K562 (cell line): Measurements from ENCODE around the gene TMSB10. TPM values are rescaled to one million over a fixed set of nuclear protein-coding genes. Genes with fewer than 3 reads are reported as not detected.

ENCODE experiments used
- ATAC-seq: fragments of 200-7000 bp; cut with Tn5 transposase; 3 replicates; pipeline ENCODE4 v1.9.1; 2020; ENCODE audit warnings: moderate library complexity
- BruUV-seq: library from RNA; stranded (reverse); fragments of 400-500 nt; replicated peaks from 2 replicates; lab custom pipeline; 2021; lab: Mats Ljungman, UMichigan
- CTCF ChIA-PET: fragments of 300-600 bp; formaldehyde crosslinking; extraction: SDS; loops from one replicate; lab custom pipeline; 2021; ENCODE audit warnings: low intra/inter-chr PET ratio; lab: Yijun Ruan, JAX
- POLR2A ChIA-PET: fragments of 300-600, 350-650 bp; sonication (Branson Sonifier 250); formaldehyde crosslinking; extraction: SDS; loops from one replicate; lab custom pipeline; 2021; ENCODE audit warnings: antibody characterized with exemption, inconsistent platforms; lab: Yijun Ruan, JAX
- DNase-seq, 4 experiments: peaks; one replicate each; pipeline versions ENCODE4 v3.0.0 to v3.0.0-alpha.2; 2011 to 2018; ENCODE audit warnings: low spot score in 3 of 4, mixed read lengths in 3 of 4; ENCODE audit errors: extremely low read depth in 1 of 4
- FAIRE-seq: peaks from 2 replicates; lab custom pipeline; 2011; peaks lifted over from hg19 to GRCh38; lab: Jason Lieb, UNC
- H2AFZ ChIP-seq: 2 replicates; pipeline ENCODE4 v1.6.0; 2011; ENCODE audit warnings: low read depth, low read length, control low read depth, inconsistent platforms
- H3K27ac ChIP-seq: fragments of 200-600 bp; 3 replicates; pipeline ENCODE4 v1.8.0; 2011; ENCODE audit warnings: low read depth, mild to moderate bottlenecking, control low read depth, inconsistent platforms, low read length, moderate library complexity, mixed read lengths; ENCODE audit errors: extremely low read depth
- H3K27me3 ChIP-seq, 2 experiments: fragments of 300-600 bp in 1 of 2; 2 replicates in 1 of 2; 3 replicates in 1 of 2; pipeline versions ENCODE4 v1.6.0 to v1.8.0; 2011; ENCODE audit warnings: inconsistent platforms in 2 of 2, low read length in 2 of 2, mild to moderate bottlenecking in 1 of 2, mixed read lengths in 1 of 2, moderate library complexity in 1 of 2; ENCODE audit not compliant: control insufficient read depth in 2 of 2, insufficient read depth in 2 of 2
- H3K36me3 ChIP-seq: fragments of 300-600 bp; 3 replicates; pipeline ENCODE4 v1.8.0; 2011; ENCODE audit warnings: mild to moderate bottlenecking, low read length, inconsistent platforms; ENCODE audit not compliant: control insufficient read depth, insufficient read depth
- H3K4me1 ChIP-seq, 2 experiments: fragments of 200-600 bp in 1 of 2; replicated peaks in 1 of 2; 2 replicates in 1 of 2; 3 replicates in 1 of 2; pipeline versions ENCODE4 v1.5.1 to v1.8.0; 2011; ENCODE audit warnings: inconsistent platforms in 2 of 2, low read length in 2 of 2, mild to moderate bottlenecking in 1 of 2, mixed read lengths in 1 of 2, moderate library complexity in 1 of 2; ENCODE audit not compliant: control insufficient read depth in 2 of 2, insufficient read depth in 2 of 2
- H3K4me2 ChIP-seq: 2 replicates; pipeline ENCODE4 v1.6.1; 2011; ENCODE audit warnings: low read length, control low read depth, inconsistent platforms, mixed read lengths; ENCODE audit not compliant: insufficient read depth
- H3K4me3 ChIP-seq: fragments of 200-600 bp; sonication (generic), shearing (Covaris generic); 2 replicates; pipeline ENCODE4 v1.5.1; 2016; ENCODE audit warnings: control low read depth, inconsistent platforms
- H3K79me2 ChIP-seq: fragments of 200-600 bp; 3 replicates; pipeline ENCODE4 v1.8.0; 2011; ENCODE audit warnings: low read length, inconsistent platforms; ENCODE audit not compliant: control insufficient read depth, insufficient read depth
- H3K9ac ChIP-seq, 2 experiments: 2 replicates each; pipeline versions ENCODE4 v1.6.0 to v1.6.1; 2011; ENCODE audit warnings: low read depth in 2 of 2, low read length in 2 of 2, control low read depth in 1 of 2, inconsistent platforms in 1 of 2, mild to moderate bottlenecking in 1 of 2, mixed read lengths in 1 of 2; ENCODE audit not compliant: insufficient read depth in 1 of 2
- H3K9me1 ChIP-seq: one replicate; pipeline ENCODE4 v1.6.0; 2011; ENCODE audit warnings: inconsistent platforms, mild to moderate bottlenecking, low read length, moderate library complexity; ENCODE audit not compliant: control insufficient read depth, insufficient read depth
- H3K9me3 ChIP-seq: replicated peaks from 2 replicates; pipeline ENCODE4 v1.5.1; 2011; ENCODE audit warnings: low read depth, low read length, inconsistent platforms; ENCODE audit not compliant: control insufficient read depth, insufficient read depth
- H4K20me1 ChIP-seq: replicated peaks from 2 replicates; pipeline ENCODE4 v1.6.1; 2011; ENCODE audit warnings: low read length, inconsistent platforms, mixed read lengths; ENCODE audit not compliant: control insufficient read depth, insufficient read depth
- ARID1B ChIP-seq: fragments of 450-650 bp; IDR thresholded peaks from 2 replicates; pipeline ENCODE4 v1.6.1; 2016; ENCODE audit warnings: antibody characterized with exemption, mild to moderate bottlenecking, inconsistent platforms
- CTCF ChIP-seq, 3 experiments: IDR thresholded peaks in 2 of 3; conservative IDR thresholded peaks in 1 of 3; 2 replicates each; pipeline ENCODE4 v1.5.1; 2011 to 2012; ENCODE audit warnings: low read length in 3 of 3, mild to moderate bottlenecking in 3 of 3, control low read depth in 2 of 3, improper control_type of control experiment in 1 of 3, inconsistent platforms in 1 of 3, low read depth in 1 of 3, mixed read lengths in 1 of 3, moderate library complexity in 1 of 3; ENCODE audit not compliant: insufficient read depth in 2 of 3
- GTF2A2 ChIP-seq: IDR thresholded peaks from 2 replicates; pipeline ENCODE4 v1.6.1; 2016; ENCODE audit warnings: mild to moderate bottlenecking, missing genetic modification characterization, missing compliant biosample characterization
- JUND ChIP-seq, 2 experiments: IDR thresholded peaks; 2 replicates in 1 of 2; 3 replicates in 1 of 2; pipeline ENCODE4 v1.6.1; 2011; ENCODE audit warnings: borderline replicate concordance in 2 of 2, low read depth in 2 of 2, low read length in 2 of 2, improper control_type of control experiment in 1 of 2, missing biosample characterization in 1 of 2, missing genetic modification characterization in 1 of 2, missing genetic modification reagents in 1 of 2
- KAT7 ChIP-seq: sonication (generic); formaldehyde crosslinking; IDR thresholded peaks from 2 replicates; pipeline ENCODE4 v1.8.0; 2022; ENCODE audit warnings: missing genetic modification reagents, mild to moderate bottlenecking, borderline replicate concordance
- LARP7 ChIP-seq: fragments of 450-650 bp; IDR thresholded peaks from 2 replicates; pipeline ENCODE4 v1.6.1; 2016
- MYC ChIP-seq, 2 experiments: fragments of 250-450 bp in 1 of 2; sonication (Bioruptor Pico) in 1 of 2; IDR thresholded peaks; 2 replicates each; pipeline versions ENCODE4 v1.5.1 to v1.6.1; 2012 to 2021; ENCODE audit warnings: low read depth in 2 of 2, borderline replicate concordance in 1 of 2, improper control_type of control experiment in 1 of 2, low read length in 1 of 2, mild to moderate bottlenecking in 1 of 2, moderate library complexity in 1 of 2
- PHB ChIP-seq: fragments of 250-450 bp; sonication (Bioruptor Pico); IDR thresholded peaks from 2 replicates; pipeline ENCODE4 v1.5.0; 2021
- PHB2 ChIP-seq: fragments of 450-650 bp; IDR thresholded peaks from 2 replicates; pipeline ENCODE4 v1.6.1; 2017; ENCODE audit warnings: low read depth
- POLR2A ChIP-seq: fragments of 450-650 bp; conservative IDR thresholded peaks from 2 replicates; pipeline ENCODE4 v1.6.1; 2016
- POLR2AphosphoS2 ChIP-seq: IDR thresholded peaks from 2 replicates; pipeline ENCODE4 v1.6.1; 2012; ENCODE audit warnings: low read length, improper control_type of control experiment
- SNIP1 ChIP-seq: fragments of 450-650 bp; IDR thresholded peaks from 2 replicates; pipeline ENCODE4 v1.7.1; 2017; ENCODE audit warnings: low read depth, mild to moderate bottlenecking
- ZNF586 ChIP-seq: fragments of 450-650 bp; formaldehyde crosslinking; conservative IDR thresholded peaks from 2 replicates; pipeline ENCODE4 v1.4.0; 2020; ENCODE audit warnings: mild to moderate bottlenecking, moderate library complexity
- ZNF766 ChIP-seq: fragments of 200-800 bp; sonication (Bioruptor generic); conservative IDR thresholded peaks from 2 replicates; pipeline ENCODE4 v1.6.1; 2016; ENCODE audit warnings: missing genetic modification characterization, missing compliant biosample characterization
- WGBS: fragments of 100-300 bp; shearing (Covaris generic); methylation state at CpG from one replicate; pipeline ENCODE4 v1.1.6; 2016; ENCODE audit warnings: low coverage, mixed read lengths; ENCODE audit not compliant: insufficient coverage; ENCODE audit errors: missing lambda C conversion rate; 5-methylcytosine and 5-hydroxymethylcytosine counted together
- in situ Hi-C: fragments of 300-500 bp; cut with MboI; formaldehyde crosslinking; loops from 4 replicates; pipeline ENCODE4 v1.15.0; 2018; ENCODE audit warnings: inconsistent platforms, mixed read lengths
- intact Hi-C: fragments of 100-400 bp; cut with micrococcal nuclease; formaldehyde crosslinking; loops from 2 replicates; pipeline ENCODE4 v1.14.2; 2022
- polyA plus RNA-seq, 8 experiments: library from polyadenylated mRNA; depleted of rRNA in 4 of 8; stranded (reverse) in 5 of 8; unstranded in 3 of 8; fragments of >200 nt; fragmentation: Nextera tagmentation in 2 of 8; fragmentation: Illumina TruSeq in 1 of 8; extraction: Ambion mirVana in 2 of 8; extraction: Trizol in 1 of 8; gene quantifications; 2 replicates each; pipeline versions ENCODE4 v1.2.1 to v1.2.3, GENCODE V29; 2011 to 2014; ENCODE audit warnings: inconsistent platforms in 1 of 8, missing spikeins in 1 of 8
- total RNA-seq, 7 experiments: library from RNA; depleted of rRNA in 6 of 7; stranded (reverse); fragments of >200 nt in 6 of 7; fragmentation: Illumina TruSeq in 2 of 7; extraction: Trizol in 2 of 7; gene quantifications; 2 replicates each; pipeline versions ENCODE4 v1.2.1 to v1.2.3, GENCODE V29; 2011 to 2021; ENCODE audit warnings: low replicate concordance in 1 of 7

Gene TMSB10
- total and polyA plus RNA-seq, 9 of the 15 experiments (the other 6 are each of a cell fraction or from before 2014, with no cell fraction given), result 382 to 2,226 (median 959) TPM

DNA sequence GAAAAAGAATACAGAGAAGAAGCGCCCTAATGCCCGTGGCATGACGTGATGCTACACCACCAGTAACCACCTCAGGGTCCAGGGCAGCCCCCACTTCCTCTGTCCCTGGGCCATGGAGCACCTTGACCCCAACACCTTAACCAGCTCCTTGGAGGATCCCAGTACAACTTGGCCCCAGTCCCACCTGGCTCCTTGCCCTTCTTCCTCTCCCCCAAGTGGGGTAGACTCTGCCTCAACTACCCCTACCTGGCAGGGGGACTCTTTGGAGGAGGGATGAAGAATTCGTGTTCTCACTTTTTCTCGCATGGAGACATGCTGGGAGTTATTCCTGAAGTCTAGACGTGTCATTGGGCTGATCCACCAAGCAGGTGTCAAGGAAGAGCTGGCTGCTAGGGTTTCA is 43.5 kb upstream of the TMSB10 start:
- intact Hi-C loops, result loop anchor here (5.0 kb wide), 1 partner anchor 50 kb away; no protein-coding TSS in a partner anchor

More for the DNA sequence above, 43.5 kb upstream of the TMSB10 start:
- no peak overlapping the region for H3K4me2 ChIP-seq
- in situ Hi-C loops, result no loop called here
- DNase-seq (no peak), ATAC-seq (no peak), FAIRE-seq (no peak)
- TF ChIP-seq ZNF766 (CRISPR knock-in tag) (no peak), ZNF586 (CRISPR knock-in tag) (no peak), ARID1B (no peak), LARP7 (no peak), CTCF (IDR thresholded peaks at IDR 0.05 in 2 of 3, conservative IDR thresholded peaks at IDR 0.05 in 1 of 3; ENCODE audit: insufficient read depth in 2 of 3, low read depth in 1 of 3, low read length in 3 of 3) (no peak), PHB2 (no peak), PHB (CRISPR knock-in tag) (no peak), KAT7 (CRISPR knock-in tag) (no peak), MYC (IDR thresholded peaks at IDR 0.05; ENCODE audit: low read depth, low read length) (no peak), MYC (CRISPR knock-in tag; IDR thresholded peaks at IDR 0.05; ENCODE audit: borderline replicate concordance, low read depth) (no peak), GTF2A2 (no peak), POLR2A (no peak), POLR2AphosphoS2 (no peak), JUND (IDR thresholded peaks at IDR 0.05; ENCODE audit: borderline replicate concordance, low read depth, low read length) (no peak), JUND (tag; IDR thresholded peaks at IDR 0.05; ENCODE audit: borderline replicate concordance, low read depth, low read length) (no peak), SNIP1 (no peak)
- POLR2A ChIA-PET, result interaction anchor here (0.6 to 1.2 kb wide), 3 partner anchors 8 to 978 kb away, joined by 3 to 5 read pairs (median 4); no protein-coding TSS in a partner anchor
- no peak overlapping the region for H3K27ac ChIP-seq
- no TSS peak for BruUV-seq
- no peaks in the 10 kb centered on the region for H3K36me3 ChIP-seq
- 0% methylated on average over 6 of the region's 6 CpGs for whole genome bisulfite sequencing
- no peak overlapping the region for H2AFZ ChIP-seq
- H3K79me2 ChIP-seq, result no peaks in the 10 kb centered on the region
- no peaks in the 10 kb centered on the region for H3K9me1 ChIP-seq
- H3K9ac ChIP-seq, result no peak overlapping the region
- H3K9me3 ChIP-seq, result no peaks in the 10 kb centered on the region
- no peaks in the 10 kb centered on the region; the same call in 1 of the 2 replicates for H4K20me1 ChIP-seq
- peaks cover 0 to 3% of the 10 kb centered on the region in 2 experiments; a peak in 1 of 5 replicates for H3K4me1 ChIP-seq
- CTCF ChIA-PET, result no interaction called here
- H3K27me3 ChIP-seq, result peaks cover 16 to 48% of the 10 kb centered on the region in 2 experiments
- no peak overlapping the region for H3K4me3 ChIP-seq
